Activated naive CD4-positive, alpha-beta T cell treated with anti-CD3 and anti-CD28 coated beads, Interleukin-2, amount 50 U/mL, for 72 hours (primary cell): ENCODE data around the gene SYMPK. TPM values are rescaled to one million over a fixed set of nuclear protein-coding genes. Genes with fewer than 3 reads are reported as not detected.
"Not testable (repeated sequence)": the region's sequence is repeated elsewhere in the genome, so short reads cannot be mapped to it uniquely, and the experiment has no call there.

Experiments used
- ATAC-seq, 2 donors: fragments of 150-1000 bp; cut with Tn5 transposase; 2 replicates each; pipeline ENCODE4 v1.10.0; 2021; ENCODE audit warnings: mild to moderate bottlenecking in 2 of 2, moderate library complexity in 2 of 2
- DNase-seq, 2 donors: peaks; one replicate each; pipeline ENCODE4 v3.0.0; 2021 to 2022; ENCODE audit warnings: low spot score in 2 of 2
- H3K27ac Mint-ChIP-seq, 2 donors: one replicate each; pipeline ENCODE4 v1.8.0; 2022; ENCODE audit warnings: mild to moderate bottlenecking in 2 of 2, mixed read lengths in 2 of 2
- H3K36me3 Mint-ChIP-seq, 2 donors: one replicate each; pipeline ENCODE4 v1.8.0; 2022; ENCODE audit warnings: mixed read lengths in 2 of 2
- H3K9me3 Mint-ChIP-seq, 2 donors: one replicate each; pipeline ENCODE4 v1.8.0; 2022; ENCODE audit warnings: mixed read lengths in 2 of 2
- total RNA-seq, 2 donors: library from RNA; stranded (reverse); gene quantifications; one replicate each; pipeline ENCODE4 v1.2.3, GENCODE V29; 2022

SYMPK gene
- total RNA-seq, 2 donors from 2014 or later, result 85.8 to 118 TPM

- DNase-seq (peak in 1 of 2 donors; percentile 19), ATAC-seq (peak; percentile 75 to 79)
- no peaks in the 10 kb centered on the region for H3K9me3 Mint-ChIP-seq
- H3K27ac Mint-ChIP-seq, result peak overlapping the region; percentile 13 to 33
- no peaks in the 10 kb centered on the region for H3K36me3 Mint-ChIP-seq
These were observed 15.3 kb upstream of the SYMPK start for GRCh38 chr19:45878043-45878794.

- H3K27ac Mint-ChIP-seq, result peak overlapping the region; percentile 32 to 54
- peak in 1 of 2 donors; percentile 54 for DNase-seq
- no peak for ATAC-seq
- no peaks in the 10 kb centered on the region for H3K9me3 Mint-ChIP-seq
- H3K36me3 Mint-ChIP-seq, result no peaks in the 10 kb centered on the region
These were observed 13.7 kb upstream of the SYMPK start for GRCh38 chr19:45876411-45877197.

GRCh38 chr19:45876161-45876410 is 13.1 kb upstream of the SYMPK start:
- ATAC-seq (peak; percentile 75 to 86), DNase-seq (no peak)
- H3K9me3 Mint-ChIP-seq, result no peaks in the 10 kb centered on the region
- peak overlapping the region; percentile 32 to 54 for H3K27ac Mint-ChIP-seq
- H3K36me3 Mint-ChIP-seq, result no peaks in the 10 kb centered on the region

- ATAC-seq (no peak), DNase-seq (no peak)
These were observed 11.6 kb upstream of the SYMPK start for GRCh38 chr19:45874620-45874966.

GRCh38 chr19:45873219-45873772 is 10.3 kb upstream of the SYMPK start:
- ATAC-seq (no peak), DNase-seq (no peak)
- Mint-ChIP-seq H3K36me3 (no peaks in the 10 kb centered on the region), H3K9me3 (no peaks in the 10 kb centered on the region), H3K27ac (no peak overlapping the region)

More at GRCh38 chr19:45874620-45874966, 11.6 kb upstream of the SYMPK start:
- no peaks in the 10 kb centered on the region for H3K9me3 Mint-ChIP-seq
- no peaks in the 10 kb centered on the region for H3K36me3 Mint-ChIP-seq
- no peak overlapping the region for H3K27ac Mint-ChIP-seq

- no peaks in the 10 kb centered on the region for H3K36me3 Mint-ChIP-seq
- H3K27ac Mint-ChIP-seq, result no peak overlapping the region
- no peaks in the 10 kb centered on the region for H3K9me3 Mint-ChIP-seq
- DNase-seq (no peak), ATAC-seq (no peak)
These were observed 9.4 kb upstream of the SYMPK start for GRCh38 chr19:45872095-45872919.

- DNase-seq (no peak), ATAC-seq (no peak)
- no peaks in the 10 kb centered on the region for H3K36me3 Mint-ChIP-seq
- H3K9me3 Mint-ChIP-seq, result no peaks in the 10 kb centered on the region
- no peak overlapping the region for H3K27ac Mint-ChIP-seq
These were observed 7.9 kb upstream of the SYMPK start for GRCh38 chr19:45870798-45871197.

GRCh38 chr19:45867241-45867640 is 4.3 kb upstream of the SYMPK start:
- peaks cover 4 to 11% of the 10 kb centered on the region in 2 donors for H3K36me3 Mint-ChIP-seq
- H3K27ac Mint-ChIP-seq, DNase-seq, H3K9me3 Mint-ChIP-seq, ATAC-seq: not testable (repeated sequence)

GRCh38 chr19:45866400-45867176 is 3.6 kb upstream of the SYMPK start:
- Mint-ChIP-seq H3K27ac (no peak overlapping the region), H3K9me3 (no peaks in the 10 kb centered on the region), H3K36me3 (peaks cover 4 to 14% of the 10 kb centered on the region in 2 donors)
- ATAC-seq (no peak), DNase-seq (no peak)

- Mint-ChIP-seq H3K27ac (no peak overlapping the region), H3K36me3 (peaks cover 4 to 14% of the 10 kb centered on the region in 2 donors), H3K9me3 (no peaks in the 10 kb centered on the region)
- no peak for DNase-seq
- no peak for ATAC-seq
These were observed 2.5 kb upstream of the SYMPK start for GRCh38 chr19:45865269-45865948.

GRCh38 chr19:45864629-45865082 is 1.7 kb upstream of the SYMPK start:
- Mint-ChIP-seq H3K27ac (no peak overlapping the region), H3K36me3 (peaks cover 4 to 14% of the 10 kb centered on the region in 2 donors), H3K9me3 (no peaks in the 10 kb centered on the region)
- ATAC-seq (no peak), DNase-seq (no peak)

GRCh38 chr19:45863840-45864628 is 1.1 kb upstream of the SYMPK start, which contains the start of gene FOXA3:
Gene FOXA3 (plus strand): TSS chr19:45864326. CDS start chr19:45864457, 131 bp downstream.
- peak within 1 kb of the TSS; percentile 92 to 95 for H3K27ac Mint-ChIP-seq

GRCh38 chr19:45863335-45863839 is 440 bp upstream of the SYMPK start:
- H3K27ac Mint-ChIP-seq, result peak overlapping the region; percentile 92 to 95
- no peak for ATAC-seq
- H3K36me3 Mint-ChIP-seq, result peaks cover 4 to 20% of the 10 kb centered on the region in 2 donors
- no peaks in the 10 kb centered on the region for H3K9me3 Mint-ChIP-seq
- DNase-seq, result no peak

More at GRCh38 chr19:45863840-45864628, 1.1 kb upstream of the SYMPK start, which contains the start of gene FOXA3:
- ATAC-seq (peak; percentile 53 to 55), DNase-seq (peak; percentile 79 to 81)
- Mint-ChIP-seq H3K9me3 (no peaks in the 10 kb centered on the region), H3K36me3 (peaks cover 4 to 14% of the 10 kb centered on the region in 2 donors)

GRCh38 chr19:45862271-45862563 is 730 bp downstream of the SYMPK start:
- no peaks in the 10 kb centered on the region for H3K9me3 Mint-ChIP-seq
- peak in 1 of 2 donors; percentile 10 for DNase-seq
- H3K27ac Mint-ChIP-seq, result peak overlapping the region; percentile 92 to 96
- no peak for ATAC-seq
- H3K36me3 Mint-ChIP-seq, result peaks cover 4 to 24% of the 10 kb centered on the region in 2 donors
